ENCODE data around the gene ADAM23. TPM values are rescaled to one million over a fixed set of nuclear protein-coding genes. Genes with fewer than 3 reads are reported as not detected.

Gene ADAM23
- total and polyA plus RNA-seq, 2 of the 13 experiments (the other 11 are each of a cell fraction or from before 2014, with no cell fraction given), result 0.04 TPM; not detected in 1

- in situ Hi-C loops (cut with HindIII; ENCODE audit: extremely low pct_ligation_motif_present, low pct_unique_long_range_greater_than_20kb), result no loop called here
- Histone ChIP-seq H4K20me1 (ENCODE audit: insufficient read depth, low read length) (no peaks in the 10 kb centered on the region), H3K9me3 (ENCODE audit: low read length) (no peaks in the 10 kb centered on the region), H3K27ac (ENCODE audit: extremely low read length, insufficient read depth, low read length) (no peak overlapping the region), H3K79me2 (ENCODE audit: insufficient read depth, low read length) (no peaks in the 10 kb centered on the region), H3K9ac (ENCODE audit: insufficient read depth, low read depth, low read length) (no peak overlapping the region), H3K4me2 (ENCODE audit: low read depth, low read length) (no peak overlapping the region), H3K27me3 (ENCODE audit: control insufficient read depth in 1 of 2, insufficient read depth in 2 of 2, low read length in 2 of 2) (no peaks in the 10 kb centered on the region), H3K36me3 (replicated peaks in 1 of 2; ENCODE audit: control insufficient read depth in 1 of 2, insufficient read depth in 2 of 2, low read length in 2 of 2) (no peaks in the 10 kb centered on the region), H3K4me3 (replicated peaks in 1 of 3; ENCODE audit: insufficient read depth in 1 of 3, low read depth in 2 of 3, low read length in 3 of 3) (no peak overlapping the region), H2AFZ (ENCODE audit: low read length) (no peak overlapping the region), H3K4me1 (ENCODE audit: insufficient read depth, low read length) (no peaks in the 10 kb centered on the region)
- TF ChIP-seq U2AF2 (IDR thresholded peaks at IDR 0.05; ENCODE audit: low read depth, low read length) (no peak), MED13 (CRISPR knock-in tag; IDR thresholded peaks at IDR 0.05) (no peak), GTF2F1 (IDR thresholded peaks at IDR 0.05; ENCODE audit: low read length) (no peak), SETDB1 (CRISPR knock-in tag; IDR thresholded peaks at IDR 0.05; ENCODE audit: borderline replicate concordance) (no peak), NBN (conservative IDR thresholded peaks at IDR 0.05) (no peak), PITX1 (CRISPR knock-in tag; IDR thresholded peaks at IDR 0.05) (no peak), SNRNP70 (IDR thresholded peaks at IDR 0.05; ENCODE audit: low read depth, low read length) (no peak), SIN3A (IDR thresholded peaks at IDR 0.05; ENCODE audit: borderline replicate concordance, low read depth, low read length) (no peak), SCMH1 (CRISPR knock-in tag; IDR thresholded peaks at IDR 0.05; ENCODE audit: borderline replicate concordance) (no peak)
- ATAC-seq, result no peak
- no TSS peak for BruUV-seq (replicated peaks)
- intact Hi-C loops (cut with micrococcal nuclease; ENCODE audit: unreplicated experiment), result no loop called here
- WGBS (ENCODE audit: low lambda C conversion rate), result 5% methylated on average over 4 of the region's 4 CpGs
- no peak for DNase-seq (ENCODE audit: low spot score)
- ChIA-PET CTCF (ENCODE audit: low intra/inter-chr PET ratio, low total read pairs) (no interaction called here), POLR2A (no interaction called here)
- FAIRE-seq, result no peak
Measured at GRCh38 chr2:206565666-206566065, 122.3 kb downstream of the ADAM23 start.

GRCh38 chr2:206569470-206569869, 126.1 kb downstream of the ADAM23 start:
- intact Hi-C loops (cut with micrococcal nuclease; ENCODE audit: unreplicated experiment) (no loop called here), in situ Hi-C loops (cut with HindIII; ENCODE audit: extremely low pct_ligation_motif_present, low pct_unique_long_range_greater_than_20kb) (no loop called here)
- POLR2A ChIA-PET, result no interaction called here
- no peaks in the 10 kb centered on the region for H4K20me1 ChIP-seq (ENCODE audit: insufficient read depth, low read length)
- H3K9me3 ChIP-seq (ENCODE audit: low read length), result no peaks in the 10 kb centered on the region
- H3K27me3 ChIP-seq (ENCODE audit: control insufficient read depth in 1 of 2, insufficient read depth in 2 of 2, low read length in 2 of 2), result no peaks in the 10 kb centered on the region
- DNase-seq (ENCODE audit: low spot score) (no peak), ATAC-seq (no peak), FAIRE-seq (no peak)
- no peaks in the 10 kb centered on the region for H3K79me2 ChIP-seq (ENCODE audit: insufficient read depth, low read length)
- H3K4me1 ChIP-seq (ENCODE audit: insufficient read depth, low read length), result no peaks in the 10 kb centered on the region
- H3K4me2 ChIP-seq (ENCODE audit: low read depth, low read length), result no peak overlapping the region
- H3K27ac ChIP-seq (ENCODE audit: extremely low read length, insufficient read depth, low read length), result no peak overlapping the region
- 2% methylated on average over 3 of the region's 3 CpGs for WGBS (ENCODE audit: low lambda C conversion rate)
- CTCF ChIA-PET (ENCODE audit: low intra/inter-chr PET ratio, low total read pairs), result no interaction called here
- no peak overlapping the region for H3K4me3 ChIP-seq (replicated peaks in 1 of 3; ENCODE audit: insufficient read depth in 1 of 3, low read depth in 2 of 3, low read length in 3 of 3)
- no peak overlapping the region for H2AFZ ChIP-seq (ENCODE audit: low read length)
- H3K9ac ChIP-seq (ENCODE audit: insufficient read depth, low read depth, low read length), result no peak overlapping the region
- no TSS peak for BruUV-seq (replicated peaks)
- no peaks in the 10 kb centered on the region for H3K36me3 ChIP-seq (replicated peaks in 1 of 2; ENCODE audit: control insufficient read depth in 1 of 2, insufficient read depth in 2 of 2, low read length in 2 of 2)
- TF ChIP-seq ZNF580 (CRISPR knock-in tag; IDR thresholded peaks at IDR 0.05; ENCODE audit: borderline replicate concordance, low read depth) (no peak), SOX13 (IDR thresholded peaks at IDR 0.05) (no peak), SOX13 (CRISPR knock-in tag; conservative IDR thresholded peaks at IDR 0.05 in 1 of 2, IDR thresholded peaks at IDR 0.05 in 1 of 2) (no peak), ARID2 (CRISPR knock-in tag; IDR thresholded peaks at IDR 0.05; ENCODE audit: borderline replicate concordance) (no peak), DMTF1 (CRISPR knock-in tag; IDR thresholded peaks at IDR 0.05) (no peak), LBX2 (CRISPR knock-in tag; IDR thresholded peaks at IDR 0.05; ENCODE audit: borderline replicate concordance) (no peak), HNF1B (CRISPR knock-in tag; IDR thresholded peaks at IDR 0.05) (no peak)

Measured in HepG2 (cell line).